Hematopoietic multipotent progenitor cell treated with erythropoietin and hydrocortisone succinate and interleukin-3 and kit ligand, for 17 days (in vitro differentiated cells): Measurements from ENCODE around the gene ZBP1.

Source experiments
- DNase-seq: peaks from one replicate; pipeline ENCODE4 v3.0.0-alpha.2; 2015; ENCODE audit warnings: low spot score

Gene ZBP1, protein sequence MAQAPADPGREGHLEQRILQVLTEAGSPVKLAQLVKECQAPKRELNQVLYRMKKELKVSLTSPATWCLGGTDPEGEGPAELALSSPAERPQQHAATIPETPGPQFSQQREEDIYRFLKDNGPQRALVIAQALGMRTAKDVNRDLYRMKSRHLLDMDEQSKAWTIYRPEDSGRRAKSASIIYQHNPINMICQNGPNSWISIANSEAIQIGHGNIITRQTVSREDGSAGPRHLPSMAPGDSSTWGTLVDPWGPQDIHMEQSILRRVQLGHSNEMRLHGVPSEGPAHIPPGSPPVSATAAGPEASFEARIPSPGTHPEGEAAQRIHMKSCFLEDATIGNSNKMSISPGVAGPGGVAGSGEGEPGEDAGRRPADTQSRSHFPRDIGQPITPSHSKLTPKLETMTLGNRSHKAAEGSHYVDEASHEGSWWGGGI

DNA sequence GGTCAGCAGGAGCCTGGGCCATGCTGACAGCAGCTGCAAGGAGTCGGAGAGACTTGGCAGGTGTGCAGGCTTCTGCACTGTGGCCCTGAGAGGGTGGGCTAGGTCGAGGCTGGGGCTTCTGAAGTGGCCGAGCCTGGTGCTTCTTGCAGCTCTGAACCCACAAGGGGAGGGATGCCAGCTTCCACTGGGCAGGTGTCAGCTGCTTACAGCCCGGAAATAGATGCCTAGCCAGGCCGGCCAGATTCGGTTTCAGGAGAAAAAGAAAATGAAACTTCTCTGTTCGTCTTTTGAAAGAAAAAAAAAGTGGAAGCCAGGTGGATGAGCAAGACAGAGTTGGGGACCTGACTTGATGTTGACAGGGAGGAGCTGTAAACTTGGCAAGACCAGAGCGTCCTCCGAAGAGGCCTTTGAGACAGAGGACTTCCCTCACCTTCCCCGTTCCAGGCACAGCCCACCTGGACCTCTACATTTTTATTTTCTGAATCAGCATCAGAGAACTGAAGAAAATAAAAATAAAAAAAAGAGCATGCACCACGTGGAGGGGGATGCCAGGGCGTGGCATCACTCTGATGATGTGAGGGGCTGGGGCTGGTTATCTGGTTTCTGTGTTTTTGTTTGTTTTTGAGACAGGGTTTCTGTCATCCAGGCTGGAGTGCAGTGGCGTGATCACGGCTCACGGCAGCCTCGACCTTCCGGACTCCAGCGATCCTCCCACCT, at the start of gene ZBP1:
Gene ZBP1, minus strand, starts transcription at position 153 of the 717 bp plus-strand sequence. Its CDS starts 131 bp downstream, at position 22.
- no peak for DNase-seq

DNA sequence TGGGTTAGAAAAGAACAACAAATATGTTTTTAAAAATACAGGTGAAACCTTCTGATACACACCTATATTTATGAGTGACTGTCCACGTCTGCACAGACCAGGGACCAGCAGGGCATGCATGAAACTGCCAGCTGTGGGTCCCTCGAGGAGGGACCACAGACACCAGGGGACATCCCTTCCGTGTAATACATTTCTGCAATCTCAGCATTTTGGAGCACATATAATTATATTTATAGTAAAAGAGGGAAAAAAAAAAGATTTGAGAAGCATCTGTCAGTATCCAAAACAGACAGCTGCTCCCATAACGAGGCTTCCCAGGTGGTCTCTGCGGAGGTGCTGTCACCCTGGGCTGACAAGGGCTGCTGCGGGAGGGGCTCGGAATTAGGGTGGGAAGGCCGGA, 49.4 kb upstream of the ZBP1 start:
- DNase-seq: no peak

DNA sequence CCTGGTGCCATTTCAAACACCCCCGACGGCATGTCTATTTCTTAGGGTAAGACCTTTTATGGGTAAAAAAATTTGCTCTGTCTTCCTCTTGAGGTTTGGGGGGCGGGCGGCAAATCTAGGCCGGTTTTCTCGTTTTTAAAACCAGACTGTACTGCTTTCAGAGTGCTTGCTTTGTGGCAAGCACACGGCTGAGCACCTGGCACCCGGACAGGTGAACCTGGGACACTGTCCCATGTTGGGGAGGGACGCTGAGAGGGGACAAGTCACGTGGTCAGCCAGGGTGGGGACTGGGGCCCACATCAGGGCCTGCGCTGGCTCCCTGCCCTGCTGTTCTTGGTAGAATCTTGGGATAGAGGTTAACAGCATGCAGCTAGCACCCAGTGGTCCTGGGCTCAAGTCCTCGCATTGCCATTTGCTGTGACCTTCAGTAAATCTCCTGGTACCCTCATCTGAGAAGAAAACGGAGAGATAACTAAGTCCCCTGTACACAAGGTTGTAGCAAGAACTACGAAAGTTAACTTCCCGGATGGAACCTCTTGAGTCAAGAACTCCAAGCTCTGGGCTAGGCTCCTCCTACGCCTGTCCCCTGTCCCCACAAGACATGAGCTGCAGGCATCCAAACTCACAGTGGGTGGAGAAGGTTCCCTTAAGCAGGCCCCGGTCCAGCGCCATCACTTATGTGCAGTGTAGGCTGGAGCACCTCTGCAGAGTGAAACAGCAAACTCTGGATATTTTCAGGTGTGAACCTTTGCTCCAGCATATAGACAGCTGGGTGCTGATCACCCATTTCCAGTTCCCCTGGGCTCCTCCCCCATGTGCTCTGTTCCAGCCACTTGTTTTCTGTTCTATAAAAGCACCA, 47.9 kb upstream of the ZBP1 start:
- DNase-seq: no peak

DNA sequence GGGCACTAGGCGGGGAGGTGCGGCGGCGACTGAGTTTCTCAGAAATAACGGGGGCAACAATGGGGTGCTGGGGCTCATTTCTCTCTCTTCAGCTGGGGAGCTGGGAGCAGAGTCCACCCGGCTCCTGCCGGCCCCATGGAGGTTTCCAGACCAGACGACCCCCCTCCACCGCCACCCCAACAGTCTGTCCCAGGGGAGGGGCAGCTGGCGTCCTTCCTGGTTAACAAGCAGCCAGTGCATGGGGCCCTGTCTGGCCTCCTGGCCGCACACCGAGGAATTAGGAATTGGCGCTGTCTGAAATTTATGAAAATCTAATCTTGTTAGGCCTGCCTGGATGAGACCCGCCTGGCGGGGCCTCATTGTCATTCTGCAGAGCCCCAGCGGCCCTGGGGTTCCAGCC, 47.2 kb upstream of the ZBP1 start:
- no peak for DNase-seq

DNA sequence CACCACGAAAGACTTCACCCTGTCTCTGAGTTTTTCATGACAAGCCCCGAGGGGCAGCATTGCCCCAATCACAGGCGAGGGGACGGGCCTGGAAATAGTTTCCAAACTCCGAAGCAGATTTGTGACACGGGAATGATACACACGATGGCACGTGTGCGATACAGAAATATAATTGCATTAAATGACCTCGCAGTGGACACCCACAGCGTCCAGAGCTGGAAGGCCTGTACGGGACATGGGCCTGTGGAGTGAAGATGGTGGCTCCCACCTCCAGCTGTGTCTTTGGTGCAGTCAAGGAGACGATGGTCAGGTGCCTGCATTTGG, 46.6 kb upstream of the ZBP1 start:
- no peak for DNase-seq

DNA sequence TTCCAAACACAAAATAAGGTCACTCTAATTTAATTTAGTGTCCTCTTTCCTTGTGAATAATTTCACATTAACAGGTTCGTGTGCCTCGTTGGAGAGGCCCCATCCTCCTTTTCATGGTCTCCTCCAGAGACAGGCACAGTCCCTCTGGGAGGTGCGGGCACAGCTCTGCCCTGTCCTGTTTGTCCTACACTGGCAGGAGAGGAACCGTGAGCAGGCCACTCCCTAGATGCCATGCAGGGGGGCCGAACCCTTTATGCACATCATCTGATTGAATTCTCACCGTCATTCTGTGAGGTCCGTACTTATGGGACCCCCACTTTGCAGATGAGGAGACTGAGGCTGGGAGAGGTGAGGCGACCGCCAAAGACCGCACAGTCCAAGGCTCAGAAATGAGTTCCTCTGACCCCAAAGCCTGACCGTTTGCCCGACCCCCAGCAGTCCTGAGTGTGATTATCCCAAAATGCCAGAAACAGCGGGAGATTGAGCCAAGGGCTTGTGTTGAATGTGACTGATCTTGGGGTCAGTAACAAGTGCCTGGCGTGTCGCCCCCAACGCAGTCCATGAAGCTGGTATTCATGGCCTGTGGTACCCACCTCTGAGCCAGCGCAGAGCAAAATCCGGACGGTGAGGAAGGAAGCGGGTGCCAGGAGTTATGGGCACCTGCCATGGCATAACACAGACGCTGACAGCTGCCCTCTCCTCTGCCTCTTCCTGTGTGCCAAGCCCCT, 46.0 kb upstream of the ZBP1 start:
- DNase-seq: no peak

DNA sequence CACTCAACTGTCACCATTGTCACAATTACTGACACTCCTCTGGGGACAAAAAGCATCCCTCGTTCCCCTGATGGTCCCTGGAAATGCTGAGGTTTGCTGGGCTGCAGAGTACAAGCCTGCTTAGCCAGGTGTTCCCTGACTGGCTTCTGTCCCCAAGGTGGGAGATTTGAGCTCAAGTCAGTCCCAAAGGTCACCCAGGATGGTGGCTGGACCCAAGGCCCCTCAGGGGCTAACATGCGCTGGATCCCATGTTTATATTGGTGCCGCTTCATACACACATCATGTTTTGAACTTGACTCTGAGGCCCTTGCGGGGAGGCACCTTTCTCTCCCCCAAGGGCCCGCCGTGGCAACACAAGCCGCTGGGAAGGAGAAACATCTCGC, 45.4 kb upstream of the ZBP1 start:
- DNase-seq: no peak

DNA sequence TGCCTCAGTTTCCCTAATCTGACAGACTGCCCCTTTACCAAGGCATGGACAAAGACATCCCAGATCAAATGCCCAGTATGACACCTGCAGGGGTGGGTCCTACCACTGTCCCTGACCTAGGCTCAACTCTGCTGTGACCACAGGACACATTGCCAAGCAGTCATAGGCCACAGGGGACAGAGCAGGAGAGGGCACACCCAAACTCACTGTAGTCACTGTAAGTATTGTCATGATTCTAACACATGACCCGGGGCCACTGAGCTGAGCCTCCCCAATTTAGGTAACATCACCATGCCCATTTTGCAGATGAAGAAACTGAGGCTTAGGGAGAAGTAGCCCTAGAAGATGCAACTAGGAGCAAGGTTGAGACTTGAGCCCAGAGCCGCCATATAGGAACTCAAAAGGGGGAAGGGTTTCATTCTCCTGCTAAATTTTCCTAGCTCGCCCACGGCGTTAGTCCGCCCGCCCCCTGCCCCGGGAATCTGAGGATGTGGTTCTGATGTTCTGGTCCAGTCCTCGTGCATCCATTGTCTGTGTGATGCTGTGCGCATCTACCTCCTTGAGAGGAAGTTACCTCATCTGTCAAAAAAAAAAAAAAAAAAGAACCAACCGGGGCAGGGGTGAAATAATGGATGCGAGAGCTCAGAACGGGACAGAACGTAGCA, 44.8 kb upstream of the ZBP1 start:
- DNase-seq: no peak

DNA sequence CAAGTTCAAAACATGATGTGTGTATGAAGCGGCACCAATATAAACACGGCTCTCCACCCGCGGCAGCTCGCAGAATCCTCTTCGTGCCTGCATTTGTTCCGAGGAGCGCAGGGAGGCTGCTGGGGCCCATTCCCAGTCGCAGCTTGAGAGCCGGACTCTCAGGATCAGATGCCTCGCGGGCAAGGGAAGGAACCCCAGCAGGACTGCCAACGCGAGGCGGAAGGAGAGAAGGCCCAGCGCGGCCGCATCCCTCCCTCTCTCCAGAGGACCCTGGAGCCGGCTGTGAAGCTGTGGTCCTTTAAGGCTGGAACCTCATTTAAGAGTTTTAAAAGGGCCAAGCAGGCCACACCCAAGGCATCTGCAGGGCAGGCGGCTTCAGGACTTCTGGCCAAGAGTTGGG, 44.2 kb upstream of the ZBP1 start:
- DNase-seq: no peak

DNA sequence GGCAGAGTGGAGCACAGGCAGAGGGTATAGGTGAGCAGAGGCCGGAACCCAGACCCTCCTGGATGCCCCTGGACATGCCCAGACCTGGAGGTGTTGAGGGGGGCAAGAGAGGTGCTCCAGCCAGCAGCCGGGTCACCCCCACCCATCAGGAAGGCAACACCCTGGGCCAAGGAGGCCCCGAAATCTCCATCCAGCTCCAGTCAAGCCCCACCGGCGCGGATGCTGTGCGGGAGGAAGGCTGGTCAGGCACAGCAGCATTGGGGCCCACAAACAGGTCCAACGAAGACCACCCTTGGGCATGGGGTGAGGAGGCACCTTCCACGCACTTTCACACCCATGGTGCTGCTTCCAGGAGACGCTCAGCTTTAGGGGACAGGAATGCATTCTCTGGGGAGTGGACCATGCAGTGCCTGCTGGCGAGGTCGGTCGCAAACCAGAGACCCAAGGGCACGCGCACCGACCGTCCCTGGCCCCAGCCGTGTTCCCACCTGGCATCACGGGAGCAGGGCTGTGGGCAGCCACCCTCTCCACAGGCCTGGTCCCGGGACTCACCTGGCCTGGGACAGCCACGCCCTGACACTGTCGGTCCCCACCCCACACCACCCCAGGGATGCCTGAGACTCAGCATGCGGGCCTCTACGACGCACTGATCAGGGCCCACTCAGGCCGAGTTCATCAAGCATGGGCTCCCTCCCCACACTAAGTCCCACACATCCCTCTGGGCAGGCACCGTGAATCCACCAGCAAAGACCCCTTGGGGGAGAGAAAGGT, 43.6 kb upstream of the ZBP1 start:
- DNase-seq: no peak

DNA sequence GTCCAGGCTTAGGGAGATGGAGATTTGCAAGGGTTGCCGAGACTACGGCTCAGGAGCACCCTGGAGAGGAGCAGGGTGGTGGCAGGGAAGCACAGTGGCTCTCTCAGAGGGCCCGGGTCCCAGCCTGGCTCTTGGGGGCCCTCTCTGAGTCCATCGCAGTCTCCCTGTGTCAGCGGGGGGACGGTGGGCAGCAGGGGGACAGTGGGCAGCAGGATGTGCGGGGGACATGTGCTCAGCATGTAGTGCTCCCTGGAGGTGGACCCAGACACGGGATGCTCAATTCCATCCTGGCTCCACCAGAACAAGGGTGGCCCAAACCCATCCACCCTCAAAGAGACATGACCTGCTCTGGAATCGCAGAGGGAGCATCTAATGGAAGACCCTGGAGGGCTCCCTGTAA, 43.0 kb upstream of the ZBP1 start:
- DNase-seq: no peak

DNA sequence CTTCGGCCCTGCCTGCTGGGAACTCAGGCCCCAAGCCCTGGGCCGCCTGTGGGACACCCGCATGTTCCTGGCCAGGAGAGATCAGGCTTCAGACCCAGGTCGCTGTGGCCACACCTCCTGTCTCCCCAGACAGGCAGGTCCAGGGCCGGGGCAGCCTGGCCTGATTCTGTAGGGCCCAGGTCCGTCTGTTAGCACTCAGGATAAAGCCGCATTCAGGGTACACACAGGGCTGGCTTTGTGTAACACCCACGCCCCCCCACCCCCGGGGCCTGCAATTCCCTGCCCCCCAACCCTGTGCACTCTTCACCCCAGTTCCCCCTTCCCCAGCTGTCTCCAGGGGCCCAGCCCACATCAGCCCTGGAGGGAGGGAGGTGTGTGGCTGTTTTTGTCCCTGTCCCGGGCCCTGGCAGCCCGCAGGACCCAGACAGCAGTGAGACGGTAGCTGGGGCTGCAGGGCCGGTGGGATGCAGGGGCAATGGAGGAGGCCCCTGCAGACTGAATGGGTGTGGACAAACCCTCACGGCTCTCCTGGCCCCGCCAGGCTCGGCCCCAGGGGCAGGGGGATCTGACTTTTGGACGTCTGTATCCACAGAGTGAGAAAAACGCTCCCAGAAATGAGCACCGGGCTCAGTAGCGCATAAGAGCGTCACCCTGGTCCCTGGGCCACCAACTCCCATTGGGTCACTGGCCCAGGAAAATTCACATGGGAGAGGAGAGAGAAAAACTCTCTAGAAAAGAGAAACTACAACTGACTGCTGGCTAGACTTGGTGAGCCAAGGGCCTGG, 42.4 kb upstream of the ZBP1 start:
- DNase-seq: no peak

DNA sequence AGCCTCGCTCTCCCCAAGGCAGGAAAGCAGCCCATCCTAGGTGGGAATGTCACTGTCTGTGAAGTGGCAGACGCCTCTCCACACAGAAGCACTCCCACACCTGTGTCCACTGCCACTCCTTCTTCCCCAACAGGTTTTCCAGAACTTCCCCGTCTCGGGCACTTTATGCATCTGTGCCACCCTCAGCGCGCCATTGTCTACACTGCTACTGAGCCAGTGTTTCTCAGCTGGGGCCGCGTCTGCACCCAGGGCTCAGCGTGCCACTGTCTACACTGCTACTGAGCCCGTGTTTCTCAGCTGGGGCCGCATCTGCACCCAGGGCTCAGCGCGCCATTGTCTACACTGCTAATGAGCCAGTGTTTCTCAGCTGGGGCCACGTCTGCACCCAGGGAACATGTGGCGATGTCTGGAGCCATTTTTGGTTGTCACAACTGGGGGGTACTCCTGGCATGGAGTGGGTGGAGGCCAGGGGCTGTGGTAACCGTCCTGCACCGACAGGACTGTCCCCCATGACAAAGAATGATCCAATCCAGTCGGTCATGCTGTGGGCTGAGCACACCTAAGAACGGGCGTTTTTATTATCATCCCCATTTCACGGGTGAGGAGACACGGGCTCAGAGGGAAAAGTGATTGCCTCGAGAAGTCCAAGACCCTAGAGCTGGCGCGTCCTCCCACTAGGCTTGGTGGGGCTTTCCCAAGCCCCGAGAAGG, 41.7 kb upstream of the ZBP1 start:
- no peak for DNase-seq

DNA sequence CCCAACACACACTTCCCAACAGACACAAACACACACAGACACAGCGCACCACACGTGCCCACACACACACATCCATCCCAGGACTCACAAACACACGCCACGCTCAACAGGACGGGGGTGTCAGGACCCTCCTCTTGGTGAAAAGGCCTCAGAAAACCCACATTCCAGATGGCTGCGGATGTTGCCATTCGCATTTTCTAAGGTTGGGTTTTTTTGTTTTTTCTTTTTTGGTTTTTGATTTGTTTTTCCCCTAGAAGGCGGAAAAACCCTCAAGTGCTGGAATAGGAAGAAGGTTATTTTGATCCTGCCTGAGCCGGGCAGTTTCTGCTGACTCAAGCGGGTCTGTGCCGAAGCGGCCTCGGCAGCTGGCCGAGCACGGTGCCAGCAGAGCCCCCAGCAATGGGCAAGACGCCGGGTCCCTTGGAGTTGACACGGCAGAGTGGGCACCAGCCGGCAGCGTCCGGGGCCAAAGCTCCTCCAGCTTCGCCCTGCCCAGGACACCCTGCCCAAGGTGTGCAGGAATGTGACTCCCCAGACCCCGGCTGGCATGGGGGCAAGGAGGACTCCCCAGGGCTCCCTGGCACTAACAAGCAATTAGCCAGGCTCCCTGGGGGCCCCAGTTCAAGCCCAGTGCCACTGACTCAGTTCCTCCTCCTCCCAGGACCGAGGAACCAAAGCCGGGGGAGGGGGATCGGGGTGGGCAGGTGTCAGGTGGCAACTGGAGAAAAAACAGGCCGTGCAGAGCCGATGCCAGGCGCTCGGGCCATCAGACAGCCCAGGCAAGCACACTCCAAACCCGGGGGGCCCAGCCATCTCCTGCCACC, 40.9 kb upstream of the ZBP1 start:
- DNase-seq: no peak

DNA sequence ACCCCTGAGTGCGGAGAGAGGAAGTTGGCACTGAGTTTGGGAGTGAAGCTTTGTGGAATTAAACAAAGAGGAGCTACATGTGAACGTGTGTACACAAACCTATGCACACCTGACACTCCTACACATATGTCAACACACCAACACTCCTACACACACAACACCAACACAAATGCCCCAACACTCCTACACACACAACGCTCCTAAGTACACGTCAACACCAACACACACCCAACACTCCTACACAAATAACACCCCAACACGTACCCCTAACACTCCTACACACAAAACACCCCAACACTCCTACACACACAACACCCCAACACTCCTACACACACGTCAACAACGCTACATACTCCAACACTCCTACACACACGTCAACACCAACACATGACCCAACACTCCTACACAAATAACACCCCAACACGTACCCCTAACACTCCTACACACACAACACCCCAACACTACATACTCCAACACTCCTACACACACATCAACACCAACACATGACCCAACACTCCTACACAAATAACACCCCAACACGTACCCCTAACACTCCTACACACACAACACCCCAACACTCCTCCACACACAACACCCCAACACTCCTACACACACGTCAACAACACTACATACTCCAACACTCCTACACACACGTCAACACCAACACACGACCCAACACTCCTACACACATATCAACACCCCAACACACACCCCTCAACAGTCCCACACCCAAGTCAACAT, 40.1 kb upstream of the ZBP1 start:
- no peak for DNase-seq

DNA sequence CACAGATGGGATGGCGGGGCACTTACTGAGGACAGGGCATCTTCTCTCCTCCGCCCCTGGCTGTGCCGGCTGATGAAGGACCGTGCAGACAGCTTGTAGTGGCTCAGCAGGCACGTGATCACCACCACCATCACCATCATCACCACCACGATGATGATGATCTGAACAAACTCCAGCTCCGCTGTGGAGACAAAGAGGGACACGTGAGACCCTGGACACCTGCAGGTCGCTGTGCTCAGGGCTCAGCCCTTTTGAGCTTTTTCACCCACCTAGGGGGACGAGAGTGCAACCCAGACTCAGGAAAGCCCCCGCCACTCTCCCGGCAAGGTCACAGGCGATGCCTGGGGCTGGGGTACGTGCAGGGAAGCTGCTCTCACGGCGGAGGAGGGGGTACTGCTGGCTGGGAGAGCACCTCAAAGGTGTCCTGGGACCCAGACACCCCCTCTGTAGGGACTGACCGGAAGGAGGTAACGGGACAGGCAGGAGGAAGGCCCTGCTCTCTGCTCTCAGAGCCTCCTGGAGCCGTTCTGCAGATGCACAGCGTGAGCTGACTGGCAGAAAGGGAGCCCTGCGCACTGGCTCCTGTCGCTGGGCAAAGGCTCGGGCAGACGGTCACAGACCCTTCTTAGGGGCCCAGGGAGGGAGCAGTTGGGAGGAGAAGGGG, 39.4 kb upstream of the ZBP1 start:
- no peak for DNase-seq

DNA sequence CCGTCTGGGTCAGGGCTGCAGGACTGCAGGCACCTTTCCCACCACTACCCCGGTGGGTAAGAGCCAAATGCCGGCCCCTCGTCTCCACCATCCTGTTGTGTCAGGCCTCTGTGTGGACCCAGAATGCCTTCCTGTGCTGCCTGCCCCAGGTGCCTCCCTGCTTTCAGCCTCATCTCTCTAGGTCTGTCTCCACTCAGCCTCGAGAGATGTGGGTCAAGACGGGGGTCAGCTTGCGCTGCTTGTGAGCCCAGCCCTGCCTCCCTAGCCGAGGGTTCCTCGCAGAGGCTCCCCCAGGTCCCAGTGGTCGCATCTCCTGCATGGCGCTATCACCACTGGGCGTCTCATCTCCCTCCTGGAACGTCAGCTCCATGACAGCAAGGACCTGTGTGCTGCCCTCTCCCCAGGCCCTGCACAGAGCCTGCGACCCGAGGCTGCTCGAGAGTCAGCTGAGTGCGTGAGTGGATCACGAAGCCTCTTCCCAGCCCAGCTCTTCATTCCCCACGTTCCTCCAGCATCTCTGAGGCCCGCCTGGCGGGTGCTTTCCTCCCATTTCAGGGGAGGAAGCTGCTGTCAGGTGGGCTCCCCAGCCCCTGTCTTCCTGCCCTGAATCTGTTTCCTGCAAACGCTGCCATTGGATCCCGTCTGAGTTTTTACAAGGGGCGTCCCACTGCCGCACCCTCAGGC, 38.7 kb upstream of the ZBP1 start:
- DNase-seq: no peak
